Left cardiac atrium (tissue), 4 donors: ENCODE data around the gene MSI2. TPM values are rescaled to one million over a fixed set of nuclear protein-coding genes. Genes with fewer than 3 reads are reported as not detected.

Source experiments
- ATAC-seq, 2 donors: fragments of 200-7000 bp; cut with Tn5 transposase; one replicate each; pipeline ENCODE4 v1.9.1; 2020; ENCODE audit warnings: mild to moderate bottlenecking in 2 of 2, moderate library complexity in 2 of 2
- DNase-seq: peaks from one replicate; pipeline ENCODE4 v3.0.0-alpha.2; 2020
- intact Hi-C, 2 donors: fragments of 100-400 bp; cut with DNase I; formaldehyde crosslinking; loops; one replicate each; pipeline versions ENCODE4 v1.14.1 to v1.15.1; 2022 to 2023
- total RNA-seq, 2 donors: library from RNA; stranded (reverse); fragmentation: NEBNext Ultra II Directional; extraction: Animal tissue kit (Norgen Biotek cat#: 25700); gene quantifications; one replicate each; pipeline ENCODE4 v1.2.1, GENCODE V29; 2021
- donor health status: DM: no; HTN: yes; CAD: no.
- donor health status: DM: no; HTN: yes; CAD: no; lungs with severe emphysema.
- donor health status: DM: yes; HTN: yes; CAD: no.
- donor health status: Dilated cardiomyopathy.

MSI2 gene
- total RNA-seq, 2 donors from 2014 or later = 84.1 to 95.5 TPM

DNA sequence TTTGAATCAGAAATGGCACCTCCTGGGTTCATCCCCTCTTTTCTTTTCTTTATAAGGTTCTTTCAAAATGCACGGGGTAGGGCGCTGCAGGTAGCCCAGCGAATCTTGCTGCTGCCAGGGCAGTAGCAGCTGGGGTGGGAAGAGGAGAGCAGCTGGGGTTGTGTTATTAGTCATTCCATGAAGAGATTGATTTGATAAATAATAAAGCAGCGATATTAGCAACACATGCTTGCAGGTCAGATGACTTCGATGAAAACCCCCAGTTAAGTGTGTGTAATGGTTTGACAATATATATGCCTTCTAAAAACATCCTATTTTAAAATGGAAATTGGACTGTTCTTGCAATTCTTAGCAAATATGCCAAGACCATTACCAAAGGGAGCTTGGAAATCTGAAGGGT, 288.1 kb downstream of the MSI2 start:
- intact Hi-C loops = no loop called here
- ATAC-seq = no peak

DNA sequence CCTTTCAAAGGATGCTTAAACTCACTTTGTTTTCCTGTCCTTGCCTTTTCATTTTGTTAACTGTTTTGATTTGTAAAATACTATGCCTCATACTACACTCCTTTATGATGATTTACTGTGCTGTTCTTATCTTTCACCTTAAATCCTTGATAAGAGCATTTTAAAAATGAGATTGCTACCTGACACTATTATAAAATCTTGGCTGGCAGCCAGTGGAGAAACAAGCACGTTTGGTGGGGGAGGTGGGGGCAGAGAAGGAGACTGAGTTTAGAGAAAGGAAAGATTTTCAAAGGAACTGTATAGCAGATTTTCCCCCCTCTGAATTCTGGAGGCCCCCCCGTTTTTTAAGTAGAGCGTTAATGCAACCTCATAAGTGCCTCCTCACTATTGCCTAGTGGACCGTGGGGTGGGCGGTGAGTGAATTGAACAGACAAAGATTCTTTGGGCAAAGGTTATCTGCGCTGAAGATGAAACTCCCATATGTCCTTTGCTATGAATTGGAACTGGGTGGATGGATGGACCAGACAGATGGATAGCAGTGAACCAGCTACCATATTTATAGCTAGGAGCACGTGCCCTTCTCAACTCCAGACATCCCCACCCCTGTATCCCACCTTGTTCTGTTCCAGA, 288.6 kb downstream of the MSI2 start:
- DNase-seq (no peak), ATAC-seq (no peak)
- intact Hi-C loops = no loop called here

More for the DNA sequence above, 288.1 kb downstream of the MSI2 start:
- no peak for DNase-seq

GRCh38 chr17:57545731-57546342, 289.5 kb downstream of the MSI2 start:
- intact Hi-C loops = no loop called here
- ATAC-seq (no peak), DNase-seq (no peak)

GRCh38 chr17:57548421-57549410, 292.4 kb downstream of the MSI2 start:
- ATAC-seq = peak; percentile 49 to 61
- peak; percentile 45 for DNase-seq

GRCh38 chr17:57549468-57549867, 293.1 kb downstream of the MSI2 start:
- intact Hi-C loops = no loop called here
- DNase-seq (no peak), ATAC-seq (no peak)

More at GRCh38 chr17:57548421-57549410, 292.4 kb downstream of the MSI2 start:
- intact Hi-C loops = no loop called here

DNA sequence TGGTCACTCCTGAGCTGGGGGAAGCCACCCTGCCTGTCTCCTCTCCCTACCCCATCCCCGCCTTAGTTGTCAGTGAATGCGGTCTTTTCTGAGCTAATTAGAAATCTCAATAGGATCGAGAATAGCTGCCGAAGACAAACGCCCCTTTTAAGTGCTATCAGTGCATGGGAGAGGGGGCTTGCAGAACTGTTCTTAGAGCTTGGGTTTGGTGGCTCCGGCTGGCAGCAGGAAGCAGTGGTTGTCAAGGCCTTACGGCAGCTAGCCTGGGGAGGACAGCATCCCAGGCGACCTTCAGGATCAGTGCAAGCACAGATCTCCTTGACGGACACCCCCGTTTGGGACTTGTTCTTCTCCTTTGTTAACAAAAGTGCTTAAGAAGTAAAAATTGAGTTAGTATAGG, 293.7 kb downstream of the MSI2 start:
- DNase-seq = no peak
- no peak for ATAC-seq
- intact Hi-C loops = no loop called here

DNA sequence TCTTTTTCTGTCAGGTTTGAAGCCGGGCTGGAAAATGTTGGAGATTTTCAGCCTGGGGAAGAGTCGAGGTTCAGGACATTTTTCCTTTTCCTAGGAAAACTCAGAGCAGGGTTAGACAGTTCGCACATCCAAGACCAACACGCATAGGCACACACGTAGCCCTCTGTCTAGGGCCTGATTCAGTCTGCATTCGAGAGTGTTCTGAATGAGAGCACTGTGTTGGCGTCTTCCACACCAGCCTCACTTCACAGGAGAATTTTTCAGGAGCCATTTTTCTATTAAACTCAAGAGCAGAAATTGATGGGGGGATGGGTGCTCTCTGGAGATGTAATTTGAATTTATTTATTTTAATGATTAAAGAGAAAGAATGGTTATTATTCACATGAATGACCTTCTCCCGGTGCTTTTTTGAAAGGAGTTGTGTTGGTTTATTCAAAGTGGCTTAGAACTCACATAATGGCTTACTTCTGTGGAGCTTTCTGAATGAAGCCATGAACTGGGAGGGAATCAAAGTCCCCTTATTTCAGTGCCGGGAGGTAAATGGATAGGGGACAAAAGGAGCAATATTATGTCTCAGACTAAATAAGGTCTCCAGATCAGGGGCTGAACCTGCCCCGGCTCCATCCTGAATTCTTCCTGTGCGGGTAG, 294.5 kb downstream of the MSI2 start:
- DNase-seq = no peak
- intact Hi-C loops = no loop called here
- ATAC-seq = no peak

GRCh38 chr17:57551321-57552079, 295.2 kb downstream of the MSI2 start:
- DNase-seq (no peak), ATAC-seq (no peak)
- intact Hi-C loops = no loop called here

- ATAC-seq (peak in 1 of 2 donors; percentile 35), DNase-seq (peak; percentile 56)
- intact Hi-C loops = no loop called here
Measured at GRCh38 chr17:57552114-57552624, 295.8 kb downstream of the MSI2 start.

DNA sequence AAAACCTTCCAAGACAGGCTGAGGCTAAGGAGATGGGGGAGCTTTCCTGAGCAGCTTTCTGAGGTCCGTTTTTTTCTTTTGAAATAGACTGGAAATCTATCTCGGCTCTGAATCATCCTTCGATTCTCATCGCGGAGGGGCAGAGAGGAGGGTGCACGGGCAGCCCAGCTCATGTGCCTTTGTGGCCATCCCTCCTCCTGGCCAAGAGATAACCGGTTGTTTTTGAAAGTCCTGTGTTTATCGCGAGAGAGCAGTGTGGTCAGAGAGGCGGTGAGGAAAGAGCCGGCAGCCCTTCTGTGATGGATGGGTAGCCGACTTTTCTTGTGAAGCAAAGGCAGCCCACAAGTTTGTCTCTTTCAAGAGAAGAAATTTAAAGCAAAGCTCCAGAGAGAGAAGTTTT, 297.2 kb downstream of the MSI2 start:
- DNase-seq = no peak
- ATAC-seq = peak in 1 of 2 donors; percentile 66
- intact Hi-C loops = no loop called here

GRCh38 chr17:57553991-57554825, 297.9 kb downstream of the MSI2 start:
- intact Hi-C loops = no loop called here
- DNase-seq (no peak), ATAC-seq (peak in 1 of 2 donors; percentile 76)

- DNase-seq (no peak), ATAC-seq (peak in 1 of 2 donors; percentile 43)
- intact Hi-C loops = no loop called here
Measured at GRCh38 chr17:57554826-57555635, 298.7 kb downstream of the MSI2 start.

- ATAC-seq (no peak), DNase-seq (no peak)
- intact Hi-C loops = no loop called here
Measured at GRCh38 chr17:57555636-57556175, 299.4 kb downstream of the MSI2 start.

DNA sequence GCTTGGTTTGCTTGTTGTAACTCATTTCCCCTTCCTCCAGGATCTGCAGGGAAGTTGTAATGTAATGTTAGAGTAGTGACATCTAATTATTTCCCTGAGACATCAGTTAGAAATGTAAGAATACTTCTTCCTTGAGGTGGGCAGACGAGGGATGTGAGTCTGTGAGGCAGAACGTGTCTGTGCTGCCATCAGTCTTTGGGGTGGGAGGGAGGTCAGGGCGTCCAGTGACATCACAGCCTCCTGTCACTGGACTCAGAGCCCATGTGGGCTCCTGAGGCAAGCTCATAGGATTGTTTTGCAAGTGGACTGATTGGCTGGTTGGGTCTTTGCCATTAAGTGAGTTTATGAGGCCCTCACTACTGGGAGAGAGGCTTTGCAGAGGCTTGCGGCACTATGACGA, 300.0 kb downstream of the MSI2 start:
- ATAC-seq = no peak
- no peak for DNase-seq
- intact Hi-C loops = no loop called here

DNA sequence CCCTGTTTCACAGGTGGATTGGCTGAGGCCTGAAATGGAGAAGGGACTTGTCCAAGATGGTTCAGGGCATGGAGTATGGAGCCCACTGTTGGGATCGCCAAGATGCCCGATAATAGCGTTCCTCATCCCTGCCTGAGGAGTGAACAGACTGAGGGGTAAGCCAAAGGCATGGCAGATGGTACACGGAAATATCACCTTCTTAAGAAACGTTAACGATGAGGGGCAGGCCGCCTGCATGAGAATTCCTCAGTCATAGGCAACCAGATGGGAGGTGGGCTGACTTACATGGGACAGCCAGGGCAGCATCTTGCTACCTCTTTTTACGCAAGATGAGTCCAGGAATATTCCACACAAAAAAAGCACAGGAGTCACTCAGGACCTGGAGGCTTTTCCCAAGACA, 300.7 kb downstream of the MSI2 start:
- intact Hi-C loops = no loop called here
- ATAC-seq (no peak), DNase-seq (no peak)

GRCh38 chr17:57557416-57557815, 301.1 kb downstream of the MSI2 start:
- ATAC-seq (no peak), DNase-seq (no peak)
- intact Hi-C loops = no loop called here
